Panc1 (cell line): Measurements from ENCODE around the gene AKR1C2. TPM values are rescaled to one million over a fixed set of nuclear protein-coding genes. Genes with fewer than 3 reads are reported as not detected.
"Not testable (repeated sequence)": the region's sequence is repeated elsewhere in the genome, so short reads cannot be mapped to it uniquely, and the experiment has no call there.

Source experiments
- ATAC-seq: fragments of 200-7000 bp; cut with Tn5 transposase; 2 replicates; pipeline ENCODE4 v1.9.1; 2020; ENCODE audit warnings: mild to moderate bottlenecking, moderate library complexity
- BruUV-seq: library from RNA; stranded (reverse); fragments of 400-500 nt; replicated peaks from 2 replicates; lab custom pipeline; 2021; lab: Mats Ljungman, UMichigan
- CTCF ChIA-PET: fragments of 300-600 bp; sonication (Branson Sonifier 250); formaldehyde crosslinking; loops from one replicate; lab custom pipeline; 2022; ENCODE audit warnings: antibody characterized with exemption; lab: Charles Lee
- POLR2A ChIA-PET: fragments of 300-600 bp; sonication (Branson Sonifier 250); formaldehyde crosslinking; loops from one replicate; lab custom pipeline; 2022; ENCODE audit warnings: antibody characterized with exemption; lab: Charles Lee
- DNase-seq: peaks from one replicate; pipeline ENCODE4 v3.0.0-alpha.2; 2010; ENCODE audit warnings: low read depth, low spot score
- H3K27ac ChIP-seq: 2 replicates; pipeline ENCODE4 v1.5.1; 2011; ENCODE audit warnings: mild to moderate bottlenecking, low read length, inconsistent platforms
- H3K27me3 ChIP-seq: fragments of 200-500 bp; sonication (Bioruptor generic); 2 replicates; pipeline ENCODE4 v1.6.0; 2014; ENCODE audit warnings: low read length, inconsistent platforms; ENCODE audit not compliant: control insufficient read depth, insufficient read depth
- H3K36me3 ChIP-seq: fragments of 200-500 bp; sonication (Bioruptor generic); 2 replicates; pipeline ENCODE4 v1.5.1; 2014; ENCODE audit warnings: inconsistent platforms, mild to moderate bottlenecking, low read length, moderate library complexity; ENCODE audit not compliant: control insufficient read depth, insufficient read depth
- H3K4me1 ChIP-seq: 2 replicates; pipeline ENCODE4 v1.5.1; 2011; ENCODE audit warnings: inconsistent platforms, mild to moderate bottlenecking, low read length, moderate library complexity; ENCODE audit not compliant: control insufficient read depth, insufficient read depth
- H3K4me3 ChIP-seq, 2 experiments: 2 replicates each; pipeline ENCODE4 v1.5.1; 2011 to 2012; ENCODE audit warnings: low read depth in 2 of 2, low read length in 2 of 2, mild to moderate bottlenecking in 2 of 2, inconsistent platforms in 1 of 2, moderate library complexity in 1 of 2
- H3K9me3 ChIP-seq: fragments of 200-500 bp; sonication (Bioruptor generic); 2 replicates; pipeline ENCODE4 v1.5.1; 2014; ENCODE audit warnings: low read depth, mild to moderate bottlenecking, inconsistent platforms, low read length, moderate library complexity; ENCODE audit not compliant: control insufficient read depth, insufficient read depth
- CTCF ChIP-seq: fragments of 450-650 bp; IDR thresholded peaks from 2 replicates; pipeline ENCODE4 v1.5.1; 2017; ENCODE audit warnings: mild to moderate bottlenecking
- POLR2AphosphoS5 ChIP-seq: IDR thresholded peaks from 2 replicates; pipeline ENCODE4 v1.6.1; 2012; ENCODE audit warnings: mild to moderate bottlenecking, low read depth, low read length, moderate library complexity
- in situ Hi-C: cut with HindIII; loops from 2 replicates; pipeline ENCODE4 v1.10.0; 2016; ENCODE audit warnings: low sequenced_read_pairs, low pct_unique_long_range_greater_than_20kb
- intact Hi-C: fragments of 100-400 bp; cut with micrococcal nuclease; formaldehyde crosslinking; loops from one replicate; pipeline ENCODE4 v1.10.0; 2022; ENCODE audit not compliant: unreplicated experiment
- total RNA-seq: library from RNA; stranded (reverse); gene quantifications from one replicate; pipeline ENCODE4 v1.2.1, GENCODE V29; 2021; ENCODE audit not compliant: unreplicated experiment
- TF ChIP-seq, protein P1 (sequence below), 2 experiments: IDR thresholded peaks; 2 replicates each; pipeline ENCODE4 v1.6.1; 2011 to 2012; ENCODE audit warnings: low read depth in 2 of 2, control low read depth in 1 of 2, low read length in 1 of 2, mild to moderate bottlenecking in 1 of 2, moderate library complexity in 1 of 2; ENCODE audit not compliant: insufficient read depth in 1 of 2

The AKR1C2 gene
- total RNA-seq, 1 experiment from 2014 or later: 0.33 TPM

GRCh38 chr10:5012595-5012994 lies 8.9 kb upstream of the AKR1C2 start:
- no peaks in the 10 kb centered on the region for H3K4me1 ChIP-seq
- H3K9me3 ChIP-seq: no peaks in the 10 kb centered on the region
- POLR2A ChIA-PET: no interaction called here
- no peak overlapping the region for H3K4me3 ChIP-seq
- DNase-seq (no peak), ATAC-seq (no peak)
- in situ Hi-C loops: no loop called here
- H3K27ac ChIP-seq: no peak overlapping the region
- TF ChIP-seq CTCF (no peak), POLR2AphosphoS5 (no peak)
- TF ChIP-seq, protein P1, sequence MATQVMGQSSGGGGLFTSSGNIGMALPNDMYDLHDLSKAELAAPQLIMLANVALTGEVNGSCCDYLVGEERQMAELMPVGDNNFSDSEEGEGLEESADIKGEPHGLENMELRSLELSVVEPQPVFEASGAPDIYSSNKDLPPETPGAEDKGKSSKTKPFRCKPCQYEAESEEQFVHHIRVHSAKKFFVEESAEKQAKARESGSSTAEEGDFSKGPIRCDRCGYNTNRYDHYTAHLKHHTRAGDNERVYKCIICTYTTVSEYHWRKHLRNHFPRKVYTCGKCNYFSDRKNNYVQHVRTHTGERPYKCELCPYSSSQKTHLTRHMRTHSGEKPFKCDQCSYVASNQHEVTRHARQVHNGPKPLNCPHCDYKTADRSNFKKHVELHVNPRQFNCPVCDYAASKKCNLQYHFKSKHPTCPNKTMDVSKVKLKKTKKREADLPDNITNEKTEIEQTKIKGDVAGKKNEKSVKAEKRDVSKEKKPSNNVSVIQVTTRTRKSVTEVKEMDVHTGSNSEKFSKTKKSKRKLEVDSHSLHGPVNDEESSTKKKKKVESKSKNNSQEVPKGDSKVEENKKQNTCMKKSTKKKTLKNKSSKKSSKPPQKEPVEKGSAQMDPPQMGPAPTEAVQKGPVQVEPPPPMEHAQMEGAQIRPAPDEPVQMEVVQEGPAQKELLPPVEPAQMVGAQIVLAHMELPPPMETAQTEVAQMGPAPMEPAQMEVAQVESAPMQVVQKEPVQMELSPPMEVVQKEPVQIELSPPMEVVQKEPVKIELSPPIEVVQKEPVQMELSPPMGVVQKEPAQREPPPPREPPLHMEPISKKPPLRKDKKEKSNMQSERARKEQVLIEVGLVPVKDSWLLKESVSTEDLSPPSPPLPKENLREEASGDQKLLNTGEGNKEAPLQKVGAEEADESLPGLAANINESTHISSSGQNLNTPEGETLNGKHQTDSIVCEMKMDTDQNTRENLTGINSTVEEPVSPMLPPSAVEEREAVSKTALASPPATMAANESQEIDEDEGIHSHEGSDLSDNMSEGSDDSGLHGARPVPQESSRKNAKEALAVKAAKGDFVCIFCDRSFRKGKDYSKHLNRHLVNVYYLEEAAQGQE (IDR thresholded peaks at IDR 0.05; ENCODE audit: insufficient read depth in 1 of 2, low read depth in 2 of 2, low read length in 1 of 2): no peak
- no TSS peak for BruUV-seq
- intact Hi-C loops: no loop called here
- CTCF ChIA-PET: no interaction called here
- H3K27me3 ChIP-seq: no peaks in the 10 kb centered on the region
- H3K36me3 ChIP-seq: no peaks in the 10 kb centered on the region

DNA sequence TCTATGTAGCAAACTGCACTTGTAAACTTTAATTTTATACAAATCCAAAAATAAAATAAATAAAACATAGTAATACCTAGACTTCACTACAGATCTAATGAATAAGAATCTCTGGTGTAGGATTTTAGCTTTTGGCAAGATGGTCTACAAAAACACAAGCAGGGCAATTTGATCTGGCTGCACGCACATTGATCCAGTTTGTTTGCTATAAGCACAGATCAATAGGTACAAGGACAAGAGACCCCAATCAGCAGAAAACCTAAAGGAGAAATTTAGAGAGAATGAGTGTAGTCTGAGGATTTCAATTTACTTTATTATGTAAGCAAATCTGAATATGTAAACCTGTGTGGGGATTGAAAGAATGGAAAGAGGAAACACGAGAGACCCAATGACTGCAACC lies 7.7 kb upstream of the AKR1C2 start:
- H3K36me3 ChIP-seq, H3K4me3 ChIP-seq, H3K4me1 ChIP-seq, POLR2A ChIA-PET, DNase-seq, CTCF ChIA-PET, in situ Hi-C loops, ATAC-seq, BruUV-seq, H3K27ac ChIP-seq, H3K9me3 ChIP-seq, H3K27me3 ChIP-seq, intact Hi-C loops: not testable (repeated sequence)

DNA sequence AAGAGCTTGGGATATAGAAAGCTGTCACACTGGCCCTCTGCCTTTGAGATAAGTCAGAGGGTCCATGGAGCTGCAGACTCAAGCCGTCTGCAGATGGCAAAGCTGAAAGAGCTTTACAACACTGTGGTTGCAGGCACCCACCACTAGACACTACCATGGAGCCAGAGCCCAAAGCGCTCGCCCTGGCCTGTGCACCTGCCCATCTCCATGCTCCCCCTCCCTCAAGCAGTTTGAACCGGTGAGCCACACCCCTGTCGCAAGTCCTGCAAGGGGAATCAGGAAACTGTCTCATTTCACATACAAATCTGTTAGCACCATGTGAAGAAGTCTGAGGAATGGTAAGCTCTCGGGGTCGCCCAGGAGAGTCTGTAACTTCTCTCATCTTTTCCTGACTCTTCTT lies 6.4 kb upstream of the AKR1C2 start:
- H3K27ac ChIP-seq, H3K4me1 ChIP-seq, DNase-seq, H3K36me3 ChIP-seq, intact Hi-C loops, POLR2A ChIA-PET, ATAC-seq, H3K27me3 ChIP-seq, H3K4me3 ChIP-seq, H3K9me3 ChIP-seq, BruUV-seq, in situ Hi-C loops: not testable (repeated sequence)
- CTCF ChIA-PET: interaction anchor here (0.7 kb wide), 1 partner anchor 7 kb away, joined by 5 read pairs; no protein-coding TSS in a partner anchor

- intact Hi-C loops, H3K4me3 ChIP-seq: not testable (repeated sequence)
Measured at GRCh38 chr10:5008857-5009548, 5.3 kb upstream of the AKR1C2 start.

GRCh38 chr10:5004501-5004900 lies 844 bp upstream of the AKR1C2 start:
- BruUV-seq, H3K4me1 ChIP-seq, CTCF ChIA-PET, H3K4me3 ChIP-seq, H3K9me3 ChIP-seq, in situ Hi-C loops, ATAC-seq, DNase-seq, intact Hi-C loops, POLR2A ChIA-PET, H3K27me3 ChIP-seq, H3K27ac ChIP-seq, H3K36me3 ChIP-seq: not testable (repeated sequence)

More at GRCh38 chr10:5008857-5009548, 5.3 kb upstream of the AKR1C2 start:
- in situ Hi-C loops, DNase-seq, H3K4me1 ChIP-seq, H3K27me3 ChIP-seq, CTCF ChIA-PET, H3K27ac ChIP-seq, ATAC-seq, POLR2A ChIA-PET, BruUV-seq, H3K36me3 ChIP-seq, H3K9me3 ChIP-seq: not testable (repeated sequence)
